Right ventricle myocardium superior (tissue), 1 donor: ENCODE measurements around the gene MAGT1. TPM values are rescaled to one million over a fixed set of nuclear protein-coding genes. Genes with fewer than 3 reads are reported as not detected.
"Not testable (repeated sequence)": the region's sequence is repeated elsewhere in the genome, so short reads cannot be mapped to it uniquely, and the experiment has no call there.

ENCODE experiments used
- ATAC-seq: fragments of 200-7000 bp; cut with Tn5 transposase; one replicate; pipeline ENCODE4 v1.9.1; 2020; ENCODE audit warnings: mild to moderate bottlenecking; ENCODE audit not compliant: poor library complexity
- DNase-seq: peaks from one replicate; pipeline ENCODE4 v3.0.0-alpha.2; 2020
- intact Hi-C: fragments of 100-400 bp; cut with DNase I; formaldehyde crosslinking; loops from one replicate; pipeline ENCODE4 v1.11.2; 2022
- total RNA-seq: library from RNA; stranded (reverse); fragmentation: NEBNext Ultra II Directional; extraction: Animal tissue kit (Norgen Biotek cat#: 25700); gene quantifications from one replicate; pipeline ENCODE4 v1.2.1, GENCODE V29; 2021
- donor health status: DM: no; HTN: yes; CAD: no; lungs with severe emphysema.

Gene MAGT1
- total RNA-seq, 1 donor from 2014 or later: 50.4 TPM

- DNase-seq: no peak
- intact Hi-C loops: no loop called here
- ATAC-seq: no peak
Measured at GRCh38 chrX:77893713-77894112, 1.5 kb downstream of the MAGT1 start.

- intact Hi-C loops: no loop called here
- ATAC-seq (no peak), DNase-seq (no peak)
Measured at GRCh38 chrX:77892887-77893286, 2.3 kb downstream of the MAGT1 start.

DNA sequence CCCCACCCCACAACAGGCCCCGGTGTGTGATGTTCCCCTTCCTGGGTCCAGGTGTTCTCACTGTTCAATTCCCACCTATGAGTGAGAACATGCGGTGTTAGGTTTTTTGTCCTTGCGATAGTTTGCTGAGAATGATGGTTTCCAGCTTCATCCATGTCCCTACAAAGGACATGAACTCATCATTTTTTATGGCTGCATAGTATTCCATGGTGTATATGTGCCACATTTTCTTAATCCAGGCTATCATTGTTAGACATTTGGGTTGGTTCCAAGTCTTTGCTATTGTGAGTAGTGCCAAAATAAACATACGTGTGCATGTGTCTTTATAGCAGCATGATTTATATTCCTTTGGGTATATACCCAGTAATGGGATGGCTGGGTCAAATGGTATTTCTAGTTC lies 13.8 kb downstream of the MAGT1 start:
- ATAC-seq, DNase-seq, intact Hi-C loops: not testable (repeated sequence)

DNA sequence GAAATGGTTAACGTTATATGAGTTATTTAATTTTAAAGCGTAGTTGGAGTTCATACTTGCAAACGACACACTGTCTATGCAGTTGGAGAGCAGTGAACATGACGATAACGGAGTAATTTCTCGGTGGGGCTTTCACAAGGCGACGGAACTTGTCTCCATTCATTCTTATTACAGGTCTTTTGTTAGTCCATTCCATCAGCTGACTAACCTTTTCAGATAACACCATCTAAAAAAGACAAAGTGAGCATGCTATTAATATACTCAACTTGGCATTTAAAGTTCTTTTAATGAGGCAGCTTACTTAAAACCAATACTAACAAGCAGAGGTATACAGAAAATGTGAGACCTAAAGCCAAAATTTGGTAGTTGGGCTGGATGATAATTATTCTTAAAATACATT lies 19.9 kb downstream of the MAGT1 start:
- DNase-seq: no peak
- ATAC-seq: peak; percentile 53
- intact Hi-C loops: no loop called here

DNA sequence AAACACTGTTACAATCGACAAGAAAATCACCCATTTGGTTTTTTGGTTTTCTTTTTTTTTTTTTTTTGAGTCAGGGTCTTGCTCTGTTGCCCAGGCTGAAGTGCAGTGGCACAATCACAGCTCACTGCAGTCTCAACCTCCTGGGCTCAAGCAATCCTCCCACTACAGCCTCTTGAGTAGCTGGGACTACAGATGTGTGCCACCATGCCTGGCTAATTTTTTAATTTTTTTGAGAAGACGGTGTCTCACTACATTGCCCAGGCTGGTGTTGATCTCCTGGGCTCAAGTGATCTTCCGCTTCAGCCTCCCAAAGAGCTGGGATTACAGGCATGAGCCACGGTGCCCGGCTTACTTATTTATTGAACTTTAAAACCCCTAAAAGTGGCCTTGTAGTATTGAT lies 63.7 kb downstream of the MAGT1 start:
- intact Hi-C loops, DNase-seq, ATAC-seq: not testable (repeated sequence)

GRCh38 chrX:77821989-77822388 lies 73.2 kb downstream of the MAGT1 start:
- intact Hi-C loops, DNase-seq, ATAC-seq: not testable (repeated sequence)

GRCh38 chrX:77820091-77820727 lies 75.0 kb downstream of the MAGT1 start:
- intact Hi-C loops: no loop called here
- DNase-seq (no peak), ATAC-seq (no peak)

- intact Hi-C loops: no loop called here
- no peak for ATAC-seq
- DNase-seq: no peak
Measured at GRCh38 chrX:77814210-77814609, 81.0 kb downstream of the MAGT1 start.

DNA sequence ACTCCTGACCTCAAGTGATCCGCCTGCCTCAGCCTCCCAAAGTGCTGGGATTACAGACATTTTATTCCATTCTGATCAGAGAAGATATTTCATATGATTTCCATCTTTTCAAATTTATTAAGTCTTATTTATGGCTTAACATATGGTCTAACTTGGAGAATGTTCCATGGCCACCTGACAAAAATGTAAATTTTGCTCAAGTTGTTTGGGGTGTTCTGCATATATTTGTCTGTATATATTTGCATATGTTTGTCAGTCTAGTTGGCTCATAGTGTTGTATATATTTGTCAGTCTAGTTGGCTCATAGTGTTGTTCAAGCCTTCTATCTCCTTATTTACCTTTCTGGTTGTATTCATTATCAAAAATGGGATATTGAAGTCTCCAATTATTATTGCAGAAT lies 93.0 kb downstream of the MAGT1 start:
- DNase-seq (no peak), ATAC-seq (no peak)
- intact Hi-C loops: no loop called here

DNA sequence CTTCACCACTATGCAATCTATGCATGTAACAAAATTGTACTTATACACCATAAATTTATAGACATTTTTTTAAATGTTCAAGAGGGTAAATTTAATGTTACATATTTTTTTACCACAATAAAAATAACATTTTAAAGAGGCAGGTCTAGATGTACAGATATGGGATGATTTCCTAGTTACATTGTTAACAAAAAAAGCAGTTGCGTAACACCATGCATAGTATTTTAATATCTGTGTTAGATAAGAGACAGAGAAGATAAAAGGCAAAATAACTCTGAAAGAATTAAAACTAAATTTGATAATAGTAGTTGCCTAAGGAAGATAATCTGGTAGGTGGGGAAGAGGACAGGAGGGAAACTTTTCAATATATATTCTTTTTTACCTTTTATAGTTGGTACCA lies 100.1 kb downstream of the MAGT1 start:
- intact Hi-C loops: no loop called here
- DNase-seq (no peak), ATAC-seq (no peak)

DNA sequence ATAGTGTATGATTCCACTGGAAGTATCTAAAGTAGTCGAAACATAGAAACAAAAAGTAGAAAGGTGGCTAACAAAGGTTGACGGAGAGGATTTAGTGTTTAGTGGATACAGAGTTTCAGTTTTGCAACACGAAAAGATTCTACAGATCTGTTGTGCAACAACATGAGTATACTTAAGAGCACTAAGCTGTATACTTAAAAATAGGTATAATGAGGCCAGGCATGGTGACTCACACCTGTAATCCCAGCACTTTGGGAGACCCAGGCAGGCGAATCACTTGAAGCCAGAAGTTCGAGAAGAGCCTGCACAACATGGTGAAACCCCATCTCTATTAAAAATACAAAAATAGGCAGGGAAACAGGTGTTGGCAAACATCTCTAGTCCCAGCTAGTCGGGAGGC lies 101.3 kb downstream of the MAGT1 start:
- no peak for ATAC-seq
- intact Hi-C loops: no loop called here
- no peak for DNase-seq

- DNase-seq (no peak), ATAC-seq (peak; percentile 23)
- intact Hi-C loops: no loop called here
Measured at GRCh38 chrX:77788050-77788449, 107.2 kb downstream of the MAGT1 start.

DNA sequence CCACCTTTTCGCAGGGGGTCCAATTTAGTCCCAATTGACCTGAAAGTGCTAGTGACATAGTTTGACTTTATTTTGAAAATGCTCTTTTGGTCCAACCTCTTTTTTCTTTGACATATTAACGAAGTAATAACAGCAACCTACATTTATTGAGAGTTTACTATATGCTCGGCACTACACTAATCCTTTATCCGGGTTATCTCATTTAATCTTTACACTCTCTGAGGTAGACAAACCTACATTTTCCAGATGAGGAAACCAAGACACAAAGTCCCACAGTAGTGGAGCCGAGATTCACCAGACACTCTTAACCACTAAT lies 108.9 kb downstream of the MAGT1 start:
- no peak for ATAC-seq
- intact Hi-C loops: no loop called here
- no peak for DNase-seq

DNA sequence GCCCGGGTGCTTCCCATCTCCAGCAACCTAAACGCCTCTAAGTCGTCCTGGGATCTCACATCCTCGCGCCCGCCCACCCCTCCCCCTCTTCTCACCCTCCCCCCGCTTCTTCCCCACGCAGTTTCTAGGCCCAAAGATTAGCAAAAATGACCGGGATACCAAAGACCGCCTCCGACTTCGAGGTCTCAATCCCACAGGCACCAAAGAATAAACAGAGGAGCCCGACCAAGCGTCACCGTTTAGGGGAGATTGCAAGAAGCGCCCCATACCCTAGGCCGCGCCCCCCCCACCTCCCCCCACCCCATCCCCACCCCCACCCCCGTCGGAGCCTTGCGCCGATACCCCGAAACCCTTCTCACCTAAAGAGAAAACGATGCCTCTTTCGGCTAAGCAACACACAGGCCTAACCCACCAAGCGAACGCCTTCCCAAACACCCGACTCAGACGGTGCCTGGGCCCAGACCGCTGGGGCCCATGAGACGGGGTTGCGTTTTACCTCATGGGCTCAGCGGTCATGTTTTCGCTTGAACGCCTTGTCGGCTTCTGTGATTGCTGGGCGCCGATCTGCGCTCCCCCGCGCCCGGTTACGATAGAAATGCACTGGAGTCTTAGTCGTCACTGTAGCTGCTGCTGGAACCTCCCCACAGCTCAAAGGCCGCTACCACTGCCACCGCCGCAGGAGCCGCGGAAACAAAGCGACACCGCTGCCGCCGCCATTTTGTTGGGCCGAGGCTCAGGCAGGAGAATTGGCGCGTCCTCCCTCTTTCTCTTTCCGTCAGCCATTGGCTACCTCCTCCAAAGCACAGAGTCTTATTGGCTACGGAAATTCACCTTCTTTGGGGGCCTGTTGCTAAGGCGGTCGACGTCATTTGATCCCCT lies 109.5 kb downstream of the MAGT1 start, which contains the start of gene ATRX:
ATRX (minus strand) TSS at position 731 of the 879 bp plus-strand sequence; CDS start at position 516, 215 bp downstream.
- peak; percentile 97 for ATAC-seq
- intact Hi-C loops: no loop called here

DNA sequence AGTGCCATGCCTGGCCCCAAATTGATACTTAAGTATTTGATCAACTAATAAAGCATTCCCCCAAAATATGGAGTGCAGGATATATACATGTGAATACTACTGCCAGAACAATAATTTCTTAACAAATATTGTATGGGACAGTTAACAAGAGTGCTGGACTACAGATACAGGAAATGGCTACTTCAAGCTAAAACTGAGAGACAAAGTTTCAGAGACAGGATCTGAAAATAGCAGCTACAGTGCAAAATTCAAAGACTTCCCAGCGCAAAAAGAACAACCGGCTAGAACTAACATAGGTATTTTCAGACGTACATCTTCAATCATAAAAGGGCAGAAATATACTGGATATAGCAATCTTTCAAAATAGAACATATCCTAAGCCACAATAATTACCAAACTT lies 115.5 kb downstream of the MAGT1 start:
- intact Hi-C loops: no loop called here

More for the DNA sequence above, 109.5 kb downstream of the MAGT1 start, which contains the start of gene ATRX:
- peak; percentile 79 for DNase-seq

GRCh38 chrX:77776659-77777058 lies 118.6 kb downstream of the MAGT1 start:
- intact Hi-C loops: no loop called here
- no peak for ATAC-seq
- no peak for DNase-seq

More for the DNA sequence above, 115.5 kb downstream of the MAGT1 start:
- DNase-seq (no peak), ATAC-seq (no peak)
